Suprapubic skin (tissue), 4 donors: ENCODE data around the gene AFF2. TPM values are rescaled to one million over a fixed set of nuclear protein-coding genes. Genes with fewer than 3 reads are reported as not detected.

Experiments used
- DNase-seq, 2 donors: peaks; one replicate each; pipeline ENCODE4 v3.0.0-alpha.2; 2019; ENCODE audit warnings: low spot score in 2 of 2
- H3K27ac ChIP-seq: fragments of 200-600 bp; sonication (generic); one replicate; pipeline ENCODE4 v1.5.1; 2019
- H3K27me3 ChIP-seq: fragments of 200-600 bp; sonication (generic); one replicate; pipeline ENCODE4 v1.5.1; 2019
- H3K36me3 ChIP-seq: fragments of 200-600 bp; sonication (generic); one replicate; pipeline ENCODE4 v1.5.1; 2019
- H3K4me1 ChIP-seq: fragments of 200-600 bp; sonication (generic); one replicate; pipeline ENCODE4 v1.5.1; 2019
- H3K4me3 ChIP-seq: fragments of 200-600 bp; sonication (generic); one replicate; pipeline ENCODE4 v1.5.1; 2019; ENCODE audit warnings: mild to moderate bottlenecking
- H3K9me3 ChIP-seq: fragments of 200-600 bp; sonication (generic); one replicate; pipeline ENCODE4 v1.5.1; 2019
- CTCF ChIP-seq, 2 donors: fragments of 200-600 bp in 1 of 2; fragments of 450-650 bp in 1 of 2; sonication (generic) in 1 of 2; IDR thresholded peaks; one replicate each; pipeline ENCODE4 v1.5.1; 2016 to 2019; ENCODE audit warnings: antibody characterized with exemption in 2 of 2, mild to moderate bottlenecking in 1 of 2, moderate library complexity in 1 of 2
- EP300 ChIP-seq: sonication (generic); formaldehyde crosslinking; IDR thresholded peaks from one replicate; pipeline ENCODE4 v1.6.1; 2017; ENCODE audit warnings: antibody characterized with exemption
- POLR2A ChIP-seq, 2 donors: fragments of 450-650 bp; IDR thresholded peaks; one replicate each; pipeline ENCODE4 v1.6.1; 2017; ENCODE audit warnings: antibody characterized with exemption in 2 of 2, mild to moderate bottlenecking in 2 of 2, moderate library complexity in 2 of 2
- POLR2AphosphoS5 ChIP-seq, 3 donors: sonication (generic); formaldehyde crosslinking; IDR thresholded peaks; one replicate each; pipeline ENCODE4 v1.6.1; 2017; ENCODE audit warnings: antibody characterized with exemption in 3 of 3
- WGBS: methylation state at CpG from one replicate; pipeline ENCODE4 v1.1.5; 2018; 5-methylcytosine and 5-hydroxymethylcytosine counted together
- total RNA-seq, 4 donors: library from RNA; depleted of rRNA; stranded (reverse); fragments of >200 nt; gene quantifications; one replicate each; pipeline ENCODE4 v1.1.0, GENCODE V29; 2016

The AFF2 gene
- total RNA-seq, 4 donors from 2014 or later, result 0.72 to 3.0 (median 1.6) TPM

- Histone ChIP-seq H3K27me3 (no peaks in the 10 kb centered on the region), H3K27ac (no peak overlapping the region), H3K9me3 (no peaks in the 10 kb centered on the region), H3K4me1 (no peaks in the 10 kb centered on the region), H3K36me3 (no peaks in the 10 kb centered on the region), H3K4me3 (no peak overlapping the region)
- no peak for TF ChIP-seq POLR2A (IDR thresholded peaks at IDR 0.05)
- no peak for TF ChIP-seq CTCF (IDR thresholded peaks at IDR 0.05)
- no peak for TF ChIP-seq POLR2AphosphoS5 (IDR thresholded peaks at IDR 0.05)
- no peak for TF ChIP-seq EP300
- no peak for DNase-seq
Observed at GRCh38 chrX:148628621-148629020, 128.2 kb downstream of the AFF2 start.

GRCh38 chrX:148629434-148629833, 129.0 kb downstream of the AFF2 start:
- no peak for DNase-seq
- WGBS, result 70% methylated on average over 2 of the region's 2 CpGs
- no peaks in the 10 kb centered on the region for H3K4me1 ChIP-seq
- no peak for TF ChIP-seq EP300
- TF ChIP-seq CTCF (IDR thresholded peaks at IDR 0.05), result no peak
- no peak for TF ChIP-seq POLR2AphosphoS5 (IDR thresholded peaks at IDR 0.05)
- TF ChIP-seq POLR2A (IDR thresholded peaks at IDR 0.05), result no peak
- no peaks in the 10 kb centered on the region for H3K36me3 ChIP-seq
- no peaks in the 10 kb centered on the region for H3K27me3 ChIP-seq
- H3K4me3 ChIP-seq, result no peak overlapping the region
- no peaks in the 10 kb centered on the region for H3K9me3 ChIP-seq
- no peak overlapping the region for H3K27ac ChIP-seq

- Histone ChIP-seq H3K36me3 (no peaks in the 10 kb centered on the region), H3K27me3 (no peaks in the 10 kb centered on the region), H3K4me1 (no peaks in the 10 kb centered on the region), H3K4me3 (no peak overlapping the region), H3K9me3 (no peaks in the 10 kb centered on the region), H3K27ac (no peak overlapping the region)
- no peak for DNase-seq
- 54% methylated on average over 2 of the region's 2 CpGs for WGBS
- TF ChIP-seq POLR2AphosphoS5 (IDR thresholded peaks at IDR 0.05) (no peak), POLR2A (IDR thresholded peaks at IDR 0.05) (no peak), CTCF (IDR thresholded peaks at IDR 0.05) (no peak), EP300 (no peak)
Observed at GRCh38 chrX:148632444-148632843, 132.0 kb downstream of the AFF2 start.

GRCh38 chrX:148633218-148633908, 132.9 kb downstream of the AFF2 start:
- no peaks in the 10 kb centered on the region for H3K4me1 ChIP-seq
- H3K27ac ChIP-seq, result no peak overlapping the region
- no peak for DNase-seq
- H3K36me3 ChIP-seq, result no peaks in the 10 kb centered on the region
- TF ChIP-seq POLR2A (IDR thresholded peaks at IDR 0.05) (no peak), EP300 (no peak), CTCF (IDR thresholded peaks at IDR 0.05) (no peak), POLR2AphosphoS5 (IDR thresholded peaks at IDR 0.05) (no peak)
- 68% methylated on average over 7 of the region's 7 CpGs for WGBS
- no peak overlapping the region for H3K4me3 ChIP-seq
- H3K27me3 ChIP-seq, result no peaks in the 10 kb centered on the region
- no peaks in the 10 kb centered on the region for H3K9me3 ChIP-seq

DNA sequence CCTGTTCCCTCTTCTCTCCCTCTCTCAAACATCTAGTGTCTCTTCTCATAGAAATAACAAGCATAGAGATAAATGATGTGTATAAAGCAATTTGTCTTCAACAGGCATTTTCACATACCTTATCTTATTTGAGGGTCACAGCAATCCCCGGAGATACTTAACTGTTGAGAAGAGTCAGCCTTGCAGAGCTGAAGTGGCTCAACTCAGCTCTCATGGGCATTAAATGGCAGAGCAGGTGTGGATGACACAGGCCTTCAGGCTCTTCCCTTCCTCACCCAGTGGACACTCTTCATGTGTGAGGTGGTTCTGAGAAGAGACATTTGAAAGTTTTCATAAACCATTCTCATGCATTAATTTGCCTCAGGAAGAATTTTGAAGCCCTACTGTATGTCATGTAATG, 134.2 kb downstream of the AFF2 start:
- Histone ChIP-seq H3K27me3 (no peaks in the 10 kb centered on the region), H3K4me3 (no peak overlapping the region), H3K9me3 (no peaks in the 10 kb centered on the region), H3K4me1 (no peaks in the 10 kb centered on the region), H3K36me3 (no peaks in the 10 kb centered on the region), H3K27ac (no peak overlapping the region)
- no peak for DNase-seq
- 95% methylated on average over 1 of the region's 1 CpG for WGBS
- TF ChIP-seq EP300 (no peak), CTCF (IDR thresholded peaks at IDR 0.05) (no peak), POLR2AphosphoS5 (IDR thresholded peaks at IDR 0.05) (no peak), POLR2A (IDR thresholded peaks at IDR 0.05) (no peak)
